ENCODE data around the gene KRTAP5-6.

KRTAP5-6 gene, protein sequence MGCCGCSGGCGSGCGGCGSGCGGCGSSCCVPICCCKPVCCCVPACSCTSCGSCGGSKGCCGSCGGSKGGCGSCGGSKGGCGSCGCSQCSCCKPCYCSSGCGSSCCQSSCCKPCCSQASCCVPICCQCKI

GRCh38 chr11:1696608-1697570 is at the start of gene KRTAP5-6:
Gene KRTAP5-6, plus strand, starts transcription at chr11:1697195. Its CDS starts 51 bp downstream, at chr11:1697246.
- in situ Hi-C loops (cut with MboI; ENCODE audit: low sequenced_read_pairs): no loop called here

- in situ Hi-C loops (cut with MboI; ENCODE audit: low sequenced_read_pairs): no loop called here
These were observed 48.9 kb upstream of the KRTAP5-6 start for GRCh38 chr11:1647901-1648652.

DNA sequence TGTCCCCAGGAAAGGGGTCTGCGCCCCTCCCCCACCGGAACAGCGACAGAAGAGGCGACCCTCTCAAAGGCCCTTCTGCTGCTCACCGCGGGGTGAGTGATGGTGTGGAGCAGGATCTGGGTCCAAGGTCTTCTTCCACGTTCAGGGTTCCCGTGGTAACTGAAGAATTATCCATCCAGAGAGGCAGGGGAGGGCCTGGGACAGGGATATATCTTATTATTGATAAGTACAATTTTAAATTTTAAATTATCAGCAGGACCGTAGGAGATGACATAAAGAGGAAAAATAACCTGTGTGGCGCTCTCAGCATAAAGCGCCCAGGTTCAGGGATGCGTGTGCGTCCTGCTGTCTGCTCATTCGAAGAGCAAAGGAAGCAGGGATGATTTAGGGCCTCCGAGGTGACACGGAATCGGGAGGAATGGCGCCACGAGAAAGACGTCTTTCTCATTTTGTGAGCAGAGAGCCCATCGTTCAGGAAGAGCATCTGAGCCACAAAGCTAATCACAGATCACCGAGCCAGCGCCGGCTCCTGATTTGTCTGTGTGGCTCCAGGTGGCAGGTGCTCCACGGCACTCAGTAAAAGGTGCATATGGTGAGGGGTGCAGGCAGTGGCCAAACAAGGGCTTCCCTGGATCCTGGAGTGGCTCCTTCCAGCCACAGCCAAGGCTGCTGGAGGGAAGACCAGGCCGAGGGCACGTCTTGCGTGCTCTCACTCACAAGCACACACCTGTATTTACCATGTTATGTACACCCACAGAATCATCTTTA is 48.2 kb upstream of the KRTAP5-6 start:
- in situ Hi-C loops (cut with MboI; ENCODE audit: low sequenced_read_pairs): no loop called here

GRCh38 chr11:1650034-1650917 is 46.7 kb upstream of the KRTAP5-6 start:
- in situ Hi-C loops (cut with MboI; ENCODE audit: low sequenced_read_pairs): loop anchor here (10.0 kb wide), 1 partner anchor 495 kb away; no protein-coding TSS in a partner anchor

DNA sequence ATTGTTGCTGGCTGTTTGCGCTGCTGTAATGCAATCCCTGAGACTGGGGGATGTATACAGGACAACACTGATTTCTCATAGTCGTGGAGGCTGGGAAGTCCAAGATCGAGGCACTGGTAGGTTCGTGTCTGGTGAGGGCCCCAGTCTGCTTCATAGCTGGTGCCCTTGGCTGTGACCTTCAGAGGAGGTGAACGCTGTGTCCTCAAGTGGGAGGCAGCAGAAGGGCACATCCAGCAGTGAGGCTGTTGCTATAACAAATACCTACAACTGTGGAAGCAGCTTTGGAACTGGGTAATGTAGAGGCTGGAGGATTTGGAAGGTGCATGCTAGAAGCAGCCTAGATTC is 46.1 kb upstream of the KRTAP5-6 start:
- in situ Hi-C loops (cut with MboI; ENCODE audit: low sequenced_read_pairs): loop anchor here (10.0 kb wide), 1 partner anchor 494 kb away; no protein-coding TSS in a partner anchor

GRCh38 chr11:1651411-1651980 is 45.5 kb upstream of the KRTAP5-6 start:
- in situ Hi-C loops (cut with MboI; ENCODE audit: low sequenced_read_pairs): loop anchor here (10.0 kb wide), 1 partner anchor 493 kb away; no protein-coding TSS in a partner anchor

GRCh38 chr11:1652026-1652425 is 45.0 kb upstream of the KRTAP5-6 start:
- in situ Hi-C loops (cut with MboI; ENCODE audit: low sequenced_read_pairs): loop anchor here (10.0 kb wide), 1 partner anchor 493 kb away; no protein-coding TSS in a partner anchor

DNA sequence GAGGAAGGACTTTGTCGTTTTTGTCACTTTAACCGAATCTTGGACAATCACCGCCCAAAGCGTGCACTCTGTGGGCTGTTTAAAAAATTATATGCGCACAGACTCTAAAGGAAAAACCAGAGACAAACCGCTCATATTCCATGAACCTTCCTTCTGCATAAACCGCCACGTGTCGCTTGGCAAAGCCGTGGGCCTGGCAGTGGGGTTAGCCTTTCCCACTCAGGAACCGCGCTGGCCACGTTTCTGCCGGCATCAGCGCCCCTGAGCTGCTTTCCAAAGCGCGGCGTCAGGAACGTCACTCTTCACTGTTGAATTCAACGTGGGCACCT is 44.6 kb upstream of the KRTAP5-6 start:
- in situ Hi-C loops (cut with MboI; ENCODE audit: low sequenced_read_pairs): loop anchor here (10.0 kb wide), 1 partner anchor 492 kb away; no protein-coding TSS in a partner anchor

- in situ Hi-C loops (cut with MboI; ENCODE audit: low sequenced_read_pairs): loop anchor here (10.0 kb wide), 1 partner anchor 492 kb away; no protein-coding TSS in a partner anchor
These were observed 44.0 kb upstream of the KRTAP5-6 start for GRCh38 chr11:1652771-1653540.

- in situ Hi-C loops (cut with MboI; ENCODE audit: low sequenced_read_pairs): loop anchor here (10.0 kb wide), 1 partner anchor 491 kb away; no protein-coding TSS in a partner anchor
These were observed 43.2 kb upstream of the KRTAP5-6 start for GRCh38 chr11:1653541-1654387.

DNA sequence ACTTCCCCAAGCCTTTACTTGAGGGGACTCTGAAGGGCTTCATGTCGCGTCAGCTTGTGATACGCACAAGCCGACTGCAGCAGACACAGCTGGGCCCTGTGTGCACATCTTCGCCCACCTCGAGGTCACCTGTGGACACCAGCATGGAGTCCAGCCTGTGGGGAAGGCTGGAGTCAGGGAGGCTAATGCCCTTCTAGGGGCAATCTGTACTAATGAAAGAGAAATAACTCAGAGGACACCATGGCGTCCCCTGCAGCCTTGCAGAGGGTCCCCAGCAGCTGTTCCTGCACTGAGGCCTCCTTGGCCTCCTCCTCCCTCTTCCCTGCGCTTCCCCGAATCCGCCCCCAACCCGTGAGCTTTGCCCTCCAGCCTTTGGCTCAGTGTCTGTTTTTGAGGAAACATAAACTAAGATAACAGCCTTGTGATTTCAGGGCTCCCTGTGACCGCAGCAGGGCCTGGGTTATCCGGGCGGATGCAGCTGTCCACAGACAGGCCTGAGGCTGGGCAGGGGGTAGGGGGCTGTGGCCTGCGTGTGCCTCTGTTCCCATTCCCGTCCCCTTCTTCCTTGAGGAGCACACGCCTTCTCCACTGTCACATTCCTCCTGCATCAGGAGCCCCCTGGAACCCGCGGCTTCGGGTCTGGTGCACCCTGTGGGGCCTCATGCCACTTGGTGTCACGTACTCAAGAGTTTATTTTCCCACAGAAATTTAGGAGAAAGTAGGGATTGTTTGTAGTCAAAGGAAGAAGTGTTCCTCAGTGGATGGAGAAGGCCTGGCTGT is 42.4 kb upstream of the KRTAP5-6 start:
- in situ Hi-C loops (cut with MboI; ENCODE audit: low sequenced_read_pairs): loop anchor here (10.0 kb wide), 1 partner anchor 490 kb away; no protein-coding TSS in a partner anchor

GRCh38 chr11:1655168-1656060 is 41.6 kb upstream of the KRTAP5-6 start:
- in situ Hi-C loops (cut with MboI; ENCODE audit: low sequenced_read_pairs): loop anchor here (10.0 kb wide), 1 partner anchor 489 kb away; no protein-coding TSS in a partner anchor

DNA sequence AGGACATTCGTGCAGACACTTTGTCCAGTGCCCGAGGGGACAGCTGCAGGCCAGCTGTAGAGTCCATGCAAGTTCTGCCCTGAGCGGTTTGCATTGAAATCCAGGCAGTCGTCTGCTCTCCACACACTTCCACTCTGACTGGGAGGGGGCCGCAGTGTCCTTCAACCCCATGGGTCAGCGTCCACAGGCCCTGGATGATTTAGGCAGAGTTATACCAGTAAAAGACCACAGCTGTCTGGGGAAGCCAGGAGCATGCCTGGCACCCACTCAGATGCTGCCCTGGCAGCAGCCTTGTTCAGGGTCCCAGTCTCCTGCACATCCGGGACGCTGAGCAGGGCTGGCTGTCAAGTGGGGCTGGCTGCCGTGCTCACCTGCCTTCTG is 40.9 kb upstream of the KRTAP5-6 start:
- in situ Hi-C loops (cut with MboI; ENCODE audit: low sequenced_read_pairs): loop anchor here (10.0 kb wide), 1 partner anchor 489 kb away; no protein-coding TSS in a partner anchor

GRCh38 chr11:1656670-1657069 is 40.3 kb upstream of the KRTAP5-6 start:
- in situ Hi-C loops (cut with MboI; ENCODE audit: low sequenced_read_pairs): loop anchor here (10.0 kb wide), 1 partner anchor 488 kb away; no protein-coding TSS in a partner anchor

DNA sequence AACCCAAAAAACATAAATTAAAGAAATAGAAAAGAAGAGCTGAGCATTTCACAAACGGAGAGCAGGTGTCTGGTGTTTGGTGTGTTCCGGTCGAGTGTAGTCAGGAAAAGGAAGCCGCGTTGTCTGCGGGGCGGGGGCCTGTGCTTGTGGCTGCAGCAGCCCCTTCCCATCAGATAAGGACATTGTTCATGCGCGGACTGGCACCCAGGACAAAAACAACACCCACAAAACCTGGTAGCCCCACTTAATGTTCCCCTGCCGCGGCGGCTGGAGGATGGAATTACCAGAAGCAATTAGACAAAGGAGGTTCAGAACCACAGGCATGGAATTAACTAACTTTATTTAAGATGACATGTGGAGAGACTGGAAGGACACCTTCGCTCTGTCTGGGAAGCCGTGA is 37.5 kb upstream of the KRTAP5-6 start:
- in situ Hi-C loops (cut with MboI; ENCODE audit: low sequenced_read_pairs): loop anchor here (10.0 kb wide), 1 partner anchor 485 kb away; no protein-coding TSS in a partner anchor
